LHCN-M2 (cell line): ENCODE data around the gene SEMA3D. TPM values are rescaled to one million over a fixed set of nuclear protein-coding genes. Genes with fewer than 3 reads are reported as not detected.

Experiments
- DNase-seq: peaks from one replicate; pipeline ENCODE4 v3.0.0-alpha.2; 2012; ENCODE audit warnings: low read depth
- total RNA-seq: library from RNA; depleted of rRNA; stranded (reverse); fragments of >200 nt; gene quantifications from 2 replicates; pipeline ENCODE4 v1.2.3, GENCODE V29; 2014

The SEMA3D gene
- total RNA-seq, 1 experiment from 2014 or later = under 0.01 TPM

- DNase-seq = no peak
Observed at GRCh38 chr7:85033263-85033662, 153.6 kb downstream of the SEMA3D start.

- DNase-seq = no peak
Observed at GRCh38 chr7:85031475-85031874, 155.4 kb downstream of the SEMA3D start.

DNA sequence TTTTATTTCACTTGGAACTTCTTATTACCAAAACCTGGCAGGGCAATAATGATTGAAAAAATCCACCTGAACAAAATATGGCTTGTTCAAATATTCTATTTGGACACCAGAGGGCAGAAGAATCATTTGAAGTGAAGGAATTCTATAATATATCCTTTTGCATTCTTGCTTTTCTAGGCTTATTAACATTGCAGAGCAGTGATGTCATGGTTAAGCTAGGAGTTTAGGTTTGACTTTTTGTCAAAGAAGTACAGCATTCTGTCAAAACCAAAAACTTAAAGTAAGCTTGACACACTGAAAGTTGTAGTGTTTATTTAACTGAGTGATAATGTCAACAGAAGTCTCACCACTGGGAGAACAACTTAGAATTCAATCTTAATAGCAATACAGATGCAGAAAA, 156.0 kb downstream of the SEMA3D start:
- peak; percentile 26 for DNase-seq

- DNase-seq = no peak
Observed at GRCh38 chr7:85025312-85025756, 161.5 kb downstream of the SEMA3D start.

- DNase-seq = no peak
Observed at GRCh38 chr7:85023916-85024315, 162.9 kb downstream of the SEMA3D start.

DNA sequence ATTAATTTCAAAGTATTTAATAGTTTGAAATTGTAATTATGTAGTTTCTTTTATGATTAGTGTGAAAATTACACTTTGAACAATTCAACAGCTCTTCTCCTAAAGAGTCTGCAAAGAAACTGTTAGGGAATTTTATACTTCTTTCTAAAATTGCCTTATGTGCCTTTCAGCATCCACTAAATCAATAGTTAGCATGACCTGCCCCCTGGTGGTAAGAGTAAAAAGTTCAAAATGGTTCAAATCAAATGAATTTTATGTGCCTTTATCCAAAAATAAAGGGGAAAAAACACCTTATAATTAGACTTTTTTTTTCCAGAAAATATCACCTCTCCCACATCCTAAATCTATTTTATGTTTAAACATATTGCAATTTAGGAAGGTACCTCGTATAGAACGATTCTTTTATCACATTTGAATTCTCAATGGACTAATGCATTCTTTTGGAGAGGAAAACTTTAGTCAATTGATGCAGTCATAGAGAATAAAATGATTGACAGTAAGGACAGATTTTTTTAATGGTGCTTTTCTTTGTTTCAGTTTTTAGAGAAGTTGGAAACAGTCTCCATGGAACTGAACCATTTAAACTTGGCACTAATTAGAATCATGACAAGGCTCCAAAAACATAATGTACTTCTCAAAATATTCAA, 163.7 kb downstream of the SEMA3D start:
- DNase-seq = peak; percentile 60

DNA sequence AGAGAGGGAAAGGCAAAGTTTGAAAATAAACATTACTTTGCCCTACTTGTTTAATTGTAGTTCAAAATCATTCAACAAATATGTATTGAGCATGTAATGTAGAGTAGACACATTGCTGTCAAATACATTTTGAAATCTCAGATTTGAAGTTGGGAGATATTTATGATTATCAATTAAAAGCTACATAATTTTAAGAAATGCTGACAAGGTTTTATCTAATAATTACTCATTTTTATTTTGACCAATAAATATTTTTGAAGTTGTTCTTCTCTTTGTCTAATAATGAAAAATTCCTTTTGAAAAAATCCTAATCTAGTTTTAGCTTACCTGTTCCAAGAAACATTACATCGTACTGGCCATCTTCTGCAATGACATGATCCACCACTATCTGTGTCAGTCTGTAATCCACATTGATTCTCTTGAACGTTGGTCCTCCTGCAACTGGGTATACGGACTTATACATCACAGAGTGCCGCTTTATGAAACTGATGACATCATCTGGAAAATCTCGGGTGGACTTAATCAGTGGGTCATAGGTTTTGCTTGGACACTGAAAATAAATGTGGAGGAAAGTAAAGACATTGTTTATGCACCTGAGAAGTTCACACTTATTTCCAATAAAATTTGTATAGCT, 164.7 kb downstream of the SEMA3D start:
- DNase-seq = no peak

DNA sequence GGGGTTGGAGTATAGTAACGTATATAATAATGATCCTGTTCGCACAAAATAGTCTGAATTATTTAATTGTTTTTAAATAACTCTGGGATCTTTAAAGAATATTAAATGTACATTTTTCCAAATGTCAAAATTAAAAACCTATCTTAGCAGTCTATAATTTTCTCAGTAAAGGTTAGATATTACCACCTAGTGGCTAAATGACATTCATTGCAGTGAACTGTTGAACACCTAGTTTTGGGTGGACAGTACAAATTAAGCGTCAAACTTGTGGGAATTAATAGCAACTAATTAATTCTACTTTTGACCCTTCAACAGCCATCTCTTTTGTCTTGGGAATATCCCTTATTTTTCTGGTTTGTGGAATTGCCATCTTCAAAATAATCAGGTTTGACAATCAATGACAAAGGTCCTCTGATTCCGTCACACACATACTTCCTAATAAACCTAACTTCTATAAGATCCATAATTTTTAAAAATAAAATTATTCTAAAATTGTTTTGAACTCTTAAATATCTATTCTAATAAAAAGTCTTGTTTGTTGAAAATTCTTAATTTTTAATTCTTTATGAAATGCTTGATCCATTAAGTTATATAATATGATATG, 165.7 kb downstream of the SEMA3D start:
- DNase-seq = peak; percentile 37

DNA sequence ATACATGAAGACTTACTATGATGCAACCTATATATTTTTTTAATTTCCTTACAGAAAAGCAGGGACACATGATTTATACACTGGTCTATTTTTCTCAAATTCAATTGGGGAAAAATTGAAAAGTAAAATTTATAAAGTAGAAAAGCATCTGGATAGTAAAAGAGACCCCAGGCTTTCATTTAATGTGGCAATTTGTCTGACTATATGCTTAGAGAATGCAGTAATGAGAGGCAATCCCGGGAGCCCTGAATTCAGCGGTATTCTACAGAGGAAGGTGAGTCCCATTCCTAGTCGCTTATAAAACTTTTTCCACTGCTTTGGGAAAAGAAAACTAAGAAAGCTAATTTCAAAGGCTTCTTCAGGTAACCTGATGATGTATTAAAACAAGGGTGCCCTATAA, 167.1 kb downstream of the SEMA3D start:
- DNase-seq = no peak

DNA sequence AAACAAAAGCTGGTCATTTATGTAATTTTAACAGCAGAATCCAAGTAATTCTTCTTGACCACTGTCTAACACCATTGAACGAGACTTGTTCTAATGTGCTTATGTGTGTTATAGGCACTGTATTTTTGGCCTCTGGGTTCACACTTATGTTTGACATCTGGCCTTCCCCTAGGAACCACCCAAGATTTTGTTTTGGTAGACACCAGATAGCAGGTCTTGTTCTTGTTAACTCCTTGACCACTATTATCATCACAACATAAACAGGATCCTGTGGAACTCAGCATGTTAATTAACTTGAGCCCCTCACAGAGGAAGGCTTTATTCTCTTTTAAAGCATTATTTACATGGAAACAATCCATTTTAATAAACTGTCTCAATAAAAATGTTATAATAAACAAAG, 167.7 kb downstream of the SEMA3D start:
- DNase-seq = no peak

DNA sequence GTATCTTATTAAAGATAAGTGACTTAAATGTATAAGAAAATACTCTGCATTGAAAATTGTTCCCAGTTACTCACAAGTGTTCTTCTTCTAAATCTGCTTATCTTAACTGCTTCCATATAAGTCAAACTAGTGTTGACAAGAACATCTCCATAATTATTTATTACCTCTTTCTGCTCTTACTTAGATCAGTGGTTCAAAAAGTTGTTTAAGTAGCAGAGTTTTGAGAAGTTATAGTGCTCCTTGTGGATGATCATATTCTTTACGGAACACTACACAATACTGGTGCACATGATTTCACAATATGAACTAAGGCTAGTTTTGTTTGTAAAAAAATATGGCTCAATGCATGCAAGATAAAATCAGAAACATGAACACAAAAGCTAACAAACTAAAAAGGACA, 168.4 kb downstream of the SEMA3D start:
- no peak for DNase-seq

DNA sequence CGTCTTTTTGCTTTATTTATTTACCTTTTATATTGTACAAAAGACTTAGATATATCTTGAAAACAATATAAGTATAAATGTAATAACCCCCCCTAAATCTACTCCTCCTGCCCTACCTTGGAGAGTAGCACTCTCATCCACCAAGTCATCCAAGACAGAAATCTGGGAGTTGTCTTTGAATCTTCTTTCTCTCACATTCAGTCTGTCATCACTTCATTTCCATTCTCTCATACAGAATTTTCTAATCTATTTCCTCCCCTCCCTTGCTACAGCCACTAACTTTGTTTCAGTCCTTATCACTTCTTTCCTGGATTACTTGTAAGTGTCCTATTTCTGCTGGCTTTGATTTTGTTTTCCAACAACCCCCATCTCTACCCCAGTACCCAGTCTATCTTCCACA, 170.6 kb downstream of the SEMA3D start:
- no peak for DNase-seq

- DNase-seq = no peak
Observed at GRCh38 chr7:85014936-85015660, 171.8 kb downstream of the SEMA3D start.

DNA sequence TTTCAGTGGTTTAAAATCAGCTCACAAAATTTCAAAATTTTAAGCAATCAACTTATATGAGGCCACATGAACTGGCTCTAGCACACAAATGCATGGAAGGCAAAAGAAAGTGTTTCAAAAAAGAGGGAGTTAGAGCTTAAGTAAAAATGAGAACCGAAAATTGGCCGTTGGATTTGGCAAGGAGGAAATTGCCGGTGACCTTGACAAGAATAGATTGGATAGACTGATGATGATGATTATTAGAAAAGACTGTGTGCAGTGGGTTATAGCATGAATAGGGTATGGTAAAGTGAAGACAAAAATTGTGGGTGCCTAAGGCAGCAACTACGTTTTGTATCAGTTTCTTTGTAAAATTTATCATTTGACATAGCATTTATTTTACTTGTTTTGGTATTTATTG, 175.7 kb downstream of the SEMA3D start:
- no peak for DNase-seq

DNA sequence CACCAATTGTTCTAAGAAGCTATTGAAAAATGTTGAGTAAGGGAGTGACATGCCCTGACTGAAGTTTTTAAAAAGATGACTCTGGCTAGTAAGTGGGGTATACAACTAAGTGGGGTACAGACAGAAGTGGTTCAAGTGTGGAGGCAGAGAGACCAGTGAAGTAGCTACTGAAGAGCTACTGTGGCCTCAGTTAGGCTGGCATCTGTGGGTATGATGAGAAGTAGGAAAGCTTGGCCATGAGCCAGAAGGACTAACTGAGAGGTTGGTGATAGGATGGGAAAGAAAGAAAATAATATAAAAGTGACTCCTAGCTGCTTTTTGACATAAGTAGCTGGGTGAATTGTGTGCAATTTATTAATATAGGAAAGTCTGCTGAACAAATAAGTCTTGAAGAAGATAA, 176.6 kb downstream of the SEMA3D start:
- no peak for DNase-seq

- DNase-seq = no peak
Observed at GRCh38 chr7:85006754-85007153, 180.1 kb downstream of the SEMA3D start.

DNA sequence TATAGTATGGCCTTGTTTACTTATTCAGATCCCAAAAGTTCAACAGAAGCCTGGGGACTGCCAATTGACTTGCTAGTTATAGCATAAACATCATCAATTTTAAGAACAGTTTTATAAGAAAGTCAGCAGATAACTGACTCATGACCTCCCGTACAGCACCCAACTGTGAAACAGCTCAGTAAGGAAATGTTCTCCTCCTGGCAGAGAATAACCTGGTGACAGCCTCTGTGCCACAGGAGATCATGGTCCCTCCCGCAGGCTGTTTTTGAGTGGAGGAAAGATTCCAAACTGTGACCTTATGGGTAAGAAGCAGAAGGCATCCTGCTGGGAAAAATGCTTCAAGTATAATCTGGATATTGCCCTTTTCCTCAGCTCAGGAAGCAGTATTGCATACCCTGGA, 182.5 kb downstream of the SEMA3D start:
- peak; percentile 46 for DNase-seq

DNA sequence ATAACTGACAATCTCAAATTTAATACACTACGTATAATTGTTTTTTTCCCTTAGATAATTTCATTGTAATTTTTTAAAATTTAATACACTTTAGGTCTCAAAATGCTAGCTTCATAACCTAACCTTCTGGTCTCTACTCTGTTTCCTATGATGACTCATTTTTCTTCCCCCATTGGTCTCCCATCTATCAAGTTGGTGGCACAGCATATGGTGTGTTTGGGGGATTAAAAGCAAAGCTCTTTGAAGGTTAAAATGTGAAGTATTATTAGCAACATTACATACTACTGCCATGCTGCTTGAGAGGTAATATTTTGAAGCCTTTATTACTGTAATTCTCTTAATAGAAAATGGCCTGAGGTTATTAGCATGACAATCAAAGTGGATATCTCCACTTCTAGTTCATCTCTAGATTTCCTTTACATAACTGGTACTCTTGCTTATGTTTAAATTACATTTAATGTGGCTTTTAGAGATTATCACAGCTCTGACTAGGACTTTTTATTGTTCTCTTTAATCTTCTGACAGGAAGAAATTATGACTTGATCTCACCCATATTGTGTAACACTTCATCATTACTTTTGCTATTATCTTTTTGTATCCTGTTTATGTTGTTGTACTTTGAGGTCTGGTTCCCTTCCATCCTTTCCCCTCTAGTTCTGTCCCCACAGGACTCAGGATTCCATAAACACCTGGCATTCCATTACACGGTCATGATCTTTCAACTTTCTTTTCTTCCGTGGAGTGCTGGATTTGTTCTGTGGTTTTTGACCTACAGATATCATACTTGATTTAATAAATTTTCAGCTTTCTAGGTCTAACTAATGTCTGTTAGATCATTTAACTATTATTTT, 185.1 kb downstream of the SEMA3D start:
- DNase-seq = peak; percentile 50

- no peak for DNase-seq
Observed at GRCh38 chr7:85000735-85001350, 186.0 kb downstream of the SEMA3D start.

GRCh38 chr7:84999450-84999849, 187.4 kb downstream of the SEMA3D start:
- DNase-seq = no peak

DNA sequence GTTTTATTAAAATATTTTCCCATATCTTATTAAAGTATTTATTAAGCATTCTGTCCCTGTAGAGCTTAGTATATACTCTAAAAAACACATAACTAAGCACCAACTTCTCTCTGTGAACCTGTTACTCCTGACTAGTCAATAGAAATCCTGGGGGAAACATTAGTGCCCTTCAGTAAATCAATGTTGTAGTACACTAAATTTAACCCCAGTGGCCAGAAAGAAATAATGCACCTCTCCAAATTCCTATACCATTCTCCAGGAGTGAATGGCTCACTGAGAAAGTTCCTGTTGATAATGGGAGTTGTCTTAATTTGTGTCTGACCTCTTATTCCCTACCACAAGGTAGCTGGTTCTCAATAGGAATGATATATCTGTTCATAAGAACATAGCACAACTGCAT, 188.2 kb downstream of the SEMA3D start:
- no peak for DNase-seq
